GM21515 (cell line): Measurements from ENCODE around the gene NXPE1.

Source experiments
- ATAC-seq: cut with Tn5 transposase; IDR thresholded peaks from one replicate; pipeline ENCODE4 v1.9.1; 2021; ENCODE audit not compliant: unreplicated experiment

The NXPE1 gene

DNA sequence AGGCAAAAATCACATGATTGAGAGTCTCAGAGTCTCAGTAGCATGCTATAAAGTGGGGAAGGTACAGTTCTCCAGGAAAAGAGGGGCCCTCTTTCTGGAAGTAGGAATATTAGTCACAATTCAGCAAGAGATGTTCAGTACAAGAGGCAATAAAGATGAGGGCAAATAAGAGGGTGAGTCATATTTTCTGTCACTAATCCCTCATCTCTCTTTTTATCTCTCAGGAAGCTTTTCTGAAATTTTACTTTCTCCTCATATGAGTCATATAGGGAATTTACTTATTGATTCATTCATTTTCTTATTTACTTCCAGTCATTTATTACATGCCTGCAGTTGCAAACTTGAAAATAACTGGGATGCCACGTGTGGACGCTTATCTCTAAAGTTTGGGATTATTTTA, 3.4 kb upstream of the NXPE1 start:
- no peak for ATAC-seq

DNA sequence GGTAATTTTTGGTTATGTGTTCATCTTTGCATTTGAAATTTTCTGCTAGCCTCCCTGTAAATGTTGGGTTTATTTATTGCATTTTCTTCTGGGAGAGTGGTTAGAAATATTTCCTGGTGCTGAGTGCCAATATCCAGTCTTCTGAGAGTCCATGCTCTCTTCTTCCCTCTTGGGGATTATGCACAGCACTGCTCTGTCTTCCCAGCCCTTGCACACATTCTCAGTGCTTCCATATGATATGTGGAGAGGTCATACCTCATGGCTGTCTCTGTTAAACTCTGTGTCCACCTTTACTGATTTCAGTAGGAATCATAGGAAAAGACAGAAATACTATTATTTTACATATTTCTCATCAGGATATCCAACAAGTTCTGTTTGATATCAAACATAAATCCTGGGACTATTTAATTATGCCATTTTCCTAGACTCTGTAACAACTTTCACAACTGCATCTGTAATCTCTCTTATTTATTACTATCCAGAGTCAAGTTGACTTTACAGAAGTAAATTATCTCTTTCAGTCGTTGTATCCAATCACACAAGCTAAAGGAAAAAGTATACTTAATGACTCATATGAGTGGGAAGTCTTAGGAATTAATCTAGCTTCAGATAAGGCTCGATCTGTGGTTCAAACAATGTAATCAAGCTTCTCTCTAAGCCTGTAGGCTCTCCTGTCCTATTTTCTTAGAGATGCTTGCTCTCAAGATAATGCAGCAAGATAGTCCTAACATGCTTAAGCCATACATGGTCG, 2.7 kb upstream of the NXPE1 start:
- no peak for ATAC-seq

DNA sequence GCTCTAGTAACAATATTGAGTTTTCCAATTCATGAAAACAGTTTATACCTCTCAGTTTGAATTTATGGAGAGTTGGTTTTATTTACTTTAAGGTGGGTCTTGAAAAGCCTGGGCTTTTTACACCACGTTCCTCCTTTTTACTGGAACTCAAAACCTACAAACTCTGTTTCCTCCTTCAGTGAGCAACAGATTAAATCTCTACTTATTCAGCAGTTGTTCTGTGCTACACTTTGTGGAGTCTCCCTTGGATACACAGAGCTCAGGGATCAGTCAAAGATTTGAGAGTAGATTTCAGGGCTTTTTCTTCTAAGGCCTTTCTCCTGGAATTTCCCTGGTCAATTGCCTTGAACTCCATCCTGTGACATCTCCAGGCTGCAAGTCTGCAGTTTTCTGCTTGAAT, 3.5 kb downstream of the NXPE1 start:
- ATAC-seq: no peak

DNA sequence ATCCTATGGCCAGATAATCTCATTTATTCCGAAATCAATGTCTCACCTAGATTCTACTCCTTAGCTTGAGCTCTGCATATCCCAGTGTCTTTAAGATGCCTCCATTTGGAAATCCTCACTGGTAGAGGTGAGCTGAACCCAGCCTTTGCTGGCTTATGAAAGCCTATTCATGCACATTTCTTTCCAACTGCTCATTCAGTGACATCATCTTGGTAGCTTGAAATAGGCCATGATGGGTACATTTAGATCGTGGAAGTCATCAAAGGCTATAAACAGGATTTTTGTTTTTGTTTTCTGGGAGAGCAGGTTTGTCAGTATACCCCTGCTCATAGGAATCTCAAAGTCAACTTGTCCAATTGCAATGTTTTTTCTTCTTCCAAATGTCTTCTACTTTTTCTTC, 6.0 kb downstream of the NXPE1 start:
- ATAC-seq: no peak

DNA sequence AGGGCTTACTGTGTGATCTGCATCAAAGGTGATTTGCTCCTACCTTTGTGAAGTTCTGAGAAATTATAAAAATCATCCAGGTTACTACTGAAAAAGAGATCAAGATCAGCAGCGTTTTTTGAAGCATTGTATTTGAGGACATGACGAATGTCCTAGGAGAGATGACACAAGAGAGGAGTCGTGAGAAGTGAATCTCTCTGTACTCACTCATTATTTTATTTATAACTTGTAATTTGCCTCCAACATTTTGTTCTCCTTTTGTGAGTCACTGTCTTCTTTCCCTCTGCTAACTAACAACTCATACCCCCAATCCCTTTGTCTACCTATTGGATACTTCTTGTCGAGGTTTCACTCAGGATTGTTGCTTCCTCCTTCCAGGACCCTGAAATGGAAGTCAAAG, 8.6 kb downstream of the NXPE1 start:
- ATAC-seq: no peak

GRCh38 chr11:114525682-114526081, 34.0 kb downstream of the NXPE1 start:
- ATAC-seq: no peak

DNA sequence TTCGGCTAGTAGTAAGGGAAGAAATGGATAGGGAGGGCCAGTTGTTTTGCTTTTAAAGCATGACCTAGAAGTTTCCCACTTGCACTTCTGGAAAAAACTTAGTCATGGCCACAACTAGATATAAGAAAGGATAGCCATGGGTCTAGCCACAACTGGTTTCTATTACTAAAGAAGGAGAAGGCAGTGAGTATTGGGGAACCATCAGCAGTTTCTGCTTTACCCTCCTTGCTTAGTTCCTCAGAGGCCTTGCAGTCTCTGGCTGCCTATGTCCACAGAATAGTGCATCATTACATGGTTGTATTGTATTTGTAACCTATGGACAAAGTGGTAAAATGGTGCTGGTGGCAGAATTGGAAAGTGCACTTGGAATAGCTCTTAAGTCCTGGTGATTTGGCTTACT, 35.6 kb downstream of the NXPE1 start:
- ATAC-seq: no peak

DNA sequence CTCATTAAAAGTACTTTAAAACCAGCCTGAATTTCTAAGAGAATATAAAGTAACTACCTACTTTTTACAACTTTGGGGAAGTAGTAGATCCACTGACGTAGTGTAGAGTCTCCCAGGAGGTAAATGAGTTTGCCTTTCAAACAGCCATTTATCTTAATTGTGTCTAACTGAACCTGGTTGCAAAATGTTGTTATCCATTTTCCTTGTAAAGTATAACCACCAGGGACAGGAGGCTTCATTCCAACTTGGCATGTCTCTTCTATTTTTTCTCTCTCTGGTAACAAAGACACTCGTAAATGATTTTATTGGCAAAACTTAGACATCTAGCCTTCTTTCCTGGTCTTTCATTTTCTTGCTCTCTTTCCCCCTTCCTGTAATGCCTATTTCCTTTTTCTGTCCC, 36.9 kb downstream of the NXPE1 start:
- ATAC-seq: no peak

DNA sequence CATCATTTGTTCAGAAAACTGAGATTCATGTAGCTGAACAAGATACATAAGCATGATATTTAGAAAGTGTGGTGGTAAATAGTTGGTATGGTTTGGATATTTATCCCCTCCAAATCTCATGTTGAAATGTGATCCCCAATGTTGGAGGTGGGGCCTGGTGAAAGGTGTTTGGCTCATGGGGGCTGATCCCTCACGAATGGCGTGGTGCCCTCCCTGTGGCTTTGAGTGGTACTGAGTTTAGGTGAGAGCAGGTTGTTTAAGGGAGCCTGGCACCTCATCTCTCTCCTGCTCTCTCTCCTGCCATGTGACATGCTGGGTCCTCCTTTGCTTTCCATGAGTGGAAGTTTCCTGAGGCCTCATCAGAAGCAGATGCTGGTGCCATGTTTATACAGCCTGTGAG, 48.1 kb downstream of the NXPE1 start:
- no peak for ATAC-seq

DNA sequence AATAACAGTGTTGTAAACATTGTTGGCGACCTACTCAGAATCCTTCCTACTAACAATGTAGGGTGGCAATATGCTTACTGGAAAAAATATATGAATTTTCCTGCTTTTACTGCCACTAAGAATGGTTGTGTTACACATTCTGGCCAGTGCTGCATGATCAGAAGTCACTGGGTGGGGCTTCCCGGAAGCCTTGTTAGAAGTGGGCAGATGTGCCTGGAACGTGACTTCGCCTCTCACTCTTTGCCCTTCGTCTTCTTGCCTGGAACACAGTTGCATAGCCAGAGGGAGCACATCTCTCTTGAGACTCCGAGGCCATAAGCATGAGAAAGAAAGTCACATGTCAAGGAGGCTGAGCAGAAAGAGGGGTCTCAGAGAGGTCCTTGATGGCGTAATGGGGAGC, 48.6 kb downstream of the NXPE1 start:
- ATAC-seq: no peak

- ATAC-seq: no peak
Measured at GRCh38 chr11:114501901-114502300, 57.8 kb downstream of the NXPE1 start.

DNA sequence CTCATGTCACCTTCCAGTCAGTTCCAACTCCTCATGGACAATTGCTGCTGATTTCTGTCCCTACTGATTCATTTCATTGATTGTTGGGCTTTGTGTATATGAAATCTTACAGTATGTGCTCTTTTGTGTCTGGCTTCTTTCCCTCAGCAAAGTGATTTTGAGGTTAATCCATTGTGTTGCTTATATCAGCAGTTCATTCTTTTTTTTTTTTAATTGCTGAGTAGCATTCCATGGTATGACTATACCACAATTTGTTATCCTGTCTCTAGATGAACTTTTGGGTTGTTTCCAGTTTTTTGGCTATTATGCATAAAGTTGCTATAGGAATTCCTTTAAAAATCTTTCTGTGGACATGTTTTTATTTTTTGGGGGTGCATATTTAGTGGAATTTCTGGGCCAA, 59.9 kb downstream of the NXPE1 start:
- no peak for ATAC-seq

DNA sequence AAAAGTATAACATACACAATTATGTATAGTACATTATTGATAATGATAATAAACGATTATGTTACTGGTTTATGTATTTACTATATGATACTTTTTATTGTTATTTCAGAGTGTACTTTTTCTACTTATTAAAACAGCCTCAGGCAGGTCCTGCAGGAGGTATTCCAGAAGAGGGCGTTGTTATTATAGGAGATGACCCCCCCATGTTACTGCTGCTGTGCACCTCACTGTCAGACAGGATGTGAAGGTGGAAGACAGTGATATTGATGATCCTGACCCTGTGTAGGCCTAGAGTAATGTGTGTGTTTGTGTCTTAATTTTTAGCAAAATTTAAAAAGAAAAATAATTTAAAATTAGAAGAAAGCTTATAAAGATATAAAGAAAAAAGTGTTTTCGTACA, 62.8 kb downstream of the NXPE1 start:
- ATAC-seq: no peak

DNA sequence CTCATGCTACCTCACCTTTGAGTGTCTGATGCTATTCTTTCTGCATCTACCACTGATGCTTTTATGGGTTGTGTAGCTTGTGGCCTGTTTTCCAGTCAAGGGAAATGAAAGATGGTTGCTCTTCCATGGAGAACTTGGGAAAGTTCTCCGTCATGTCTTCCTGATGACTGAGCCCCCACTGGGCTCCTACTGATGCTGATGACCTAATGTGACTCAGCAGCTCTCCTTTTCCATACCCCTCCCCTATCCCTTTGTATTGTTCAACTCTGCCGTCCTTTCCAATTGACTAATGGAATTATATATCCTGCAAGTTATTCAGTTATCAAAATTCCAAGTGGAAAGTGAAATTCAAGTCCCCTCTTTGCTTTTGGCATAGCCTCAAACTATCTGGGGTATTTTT, 75.8 kb downstream of the NXPE1 start:
- no peak for ATAC-seq

- ATAC-seq: no peak
Measured at GRCh38 chr11:114482114-114482513, 77.6 kb downstream of the NXPE1 start.

DNA sequence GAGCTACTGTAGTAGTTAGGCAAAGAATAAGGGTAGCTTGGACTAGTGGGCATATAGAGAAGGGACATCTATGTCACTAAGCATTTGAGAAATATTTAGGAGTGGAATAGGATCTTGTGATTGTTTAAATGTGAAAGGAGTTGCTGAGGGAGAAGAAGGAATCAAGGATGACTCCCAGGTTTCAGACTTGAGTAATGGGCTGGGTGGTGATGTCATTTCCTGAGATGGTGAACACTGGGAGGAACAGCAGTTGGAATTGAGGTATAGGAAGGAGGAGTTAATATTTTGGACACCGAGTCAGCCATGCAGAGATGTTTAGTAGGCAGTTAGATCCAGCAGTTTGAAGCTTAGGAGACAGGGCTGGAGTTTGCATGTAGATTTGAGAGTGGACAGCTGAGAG, 80.3 kb downstream of the NXPE1 start:
- no peak for ATAC-seq

DNA sequence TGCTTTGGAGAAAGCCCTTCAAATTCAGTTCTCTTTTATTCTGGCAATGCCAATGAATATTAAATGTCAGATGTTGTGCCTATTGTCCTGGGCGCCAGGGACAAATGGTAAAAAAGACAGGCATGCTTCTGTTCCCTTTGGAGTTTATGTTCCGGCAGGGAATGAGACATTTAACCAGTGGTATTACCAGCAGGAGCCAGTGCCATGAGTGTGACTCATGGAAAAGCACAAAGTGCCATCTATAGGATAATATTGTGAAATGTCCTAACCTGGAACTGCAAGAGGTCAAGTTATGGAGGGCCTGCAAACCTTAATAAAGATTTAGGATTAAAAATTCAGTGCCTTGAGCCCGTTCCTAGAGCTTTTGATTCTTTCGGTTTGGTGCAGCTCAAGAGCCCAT, 80.9 kb downstream of the NXPE1 start:
- ATAC-seq: no peak

DNA sequence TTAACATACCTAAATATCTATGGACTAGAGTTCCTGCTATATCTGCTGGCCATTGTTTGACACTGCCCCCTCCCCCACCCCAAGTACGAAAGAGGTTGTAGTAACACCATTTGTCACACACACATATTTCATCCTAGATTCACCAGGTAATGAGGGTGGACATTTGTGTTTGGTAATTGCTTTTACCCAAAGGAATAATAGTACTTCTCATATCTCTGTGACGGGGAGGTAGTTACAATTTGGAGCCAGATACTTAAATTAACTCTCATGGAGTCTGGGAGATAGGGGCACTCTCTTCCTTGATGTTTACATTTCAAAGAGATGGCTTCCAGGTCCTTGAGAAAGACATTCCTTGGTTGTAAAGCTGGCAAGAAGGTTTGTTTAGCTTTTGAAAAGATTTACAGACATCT, 81.7 kb downstream of the NXPE1 start:
- no peak for ATAC-seq

GRCh38 chr11:114472661-114473060, 87.0 kb downstream of the NXPE1 start:
- ATAC-seq: no peak
